GM12874 (cell line): ENCODE data around the gene USP10.

Experiments
- CTCF ChIP-seq: IDR thresholded peaks from 2 replicates; pipeline ENCODE4 v1.5.1; 2011; ENCODE audit warnings: low read depth, mild to moderate bottlenecking, control low read depth, low read length, moderate library complexity; ENCODE audit not compliant: insufficient read depth

The USP10 gene

DNA sequence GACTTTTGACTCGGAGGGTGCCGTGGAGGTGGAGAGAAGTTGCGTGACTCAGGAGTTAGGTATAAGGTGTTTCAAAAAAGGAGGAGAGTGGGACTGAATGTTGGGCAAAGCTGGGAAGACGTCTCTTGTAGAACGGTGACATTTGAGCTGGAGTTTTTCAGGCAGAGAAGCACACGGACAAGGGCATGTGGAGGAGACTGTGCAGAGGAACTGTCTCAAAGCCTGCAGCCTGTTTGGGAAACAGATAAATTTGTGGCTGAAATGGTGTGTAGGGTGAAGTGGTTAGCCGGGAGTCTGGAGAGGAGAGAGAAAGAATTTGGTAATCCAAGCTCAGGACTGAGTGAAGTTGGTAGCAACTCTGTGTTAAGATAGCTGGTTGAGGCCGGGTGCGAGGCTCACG lies 9.8 kb downstream of the USP10 start:
- TF ChIP-seq CTCF: no peak

GRCh38 chr16:84710686-84711085 lies 10.9 kb downstream of the USP10 start:
- no peak for TF ChIP-seq CTCF

- TF ChIP-seq CTCF: no peak
These were observed 12.4 kb downstream of the USP10 start for GRCh38 chr16:84712138-84712671.

GRCh38 chr16:84712801-84713775 lies 13.3 kb downstream of the USP10 start:
- TF ChIP-seq CTCF: no peak

DNA sequence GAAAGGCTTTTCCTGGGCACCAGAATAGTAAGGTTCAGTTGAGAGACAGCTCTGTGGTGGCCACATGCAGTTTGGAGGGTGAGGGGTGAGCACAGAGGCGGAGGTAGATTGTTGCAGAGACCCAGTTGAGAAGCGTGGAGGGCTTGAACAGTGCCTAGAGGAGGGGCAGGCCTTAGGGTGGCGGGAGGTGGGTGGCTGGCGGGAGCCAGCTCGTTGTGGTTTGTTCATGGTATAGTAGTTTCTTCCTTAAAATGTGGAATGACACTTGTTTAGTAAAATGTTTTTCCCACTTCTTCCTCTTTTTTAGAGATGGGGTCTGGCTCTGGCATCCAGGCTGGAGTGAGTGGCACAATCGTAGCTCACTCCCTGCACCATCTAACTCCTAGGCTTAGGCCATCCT lies 14.2 kb downstream of the USP10 start:
- no peak for TF ChIP-seq CTCF

DNA sequence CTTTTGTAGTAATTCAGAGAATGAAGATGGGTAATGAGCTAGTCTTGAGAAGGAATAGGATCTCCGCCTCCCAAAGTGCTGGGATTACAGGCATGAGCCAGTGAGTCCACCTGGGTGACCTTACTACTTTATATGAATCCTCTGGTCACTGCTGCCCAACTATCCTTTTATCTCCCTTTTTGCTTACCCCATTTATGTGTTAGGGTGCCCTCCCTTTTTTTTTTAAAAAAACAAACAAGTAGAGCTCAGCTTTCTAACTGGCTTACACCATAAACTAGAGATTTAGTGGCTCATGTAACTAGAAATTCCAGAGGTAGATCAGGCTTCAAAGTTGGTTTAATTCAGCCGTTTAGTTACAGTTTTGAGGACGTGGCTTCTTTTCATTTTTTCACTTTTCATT lies 15.6 kb downstream of the USP10 start:
- no peak for TF ChIP-seq CTCF

- no peak for TF ChIP-seq CTCF
These were observed 16.1 kb downstream of the USP10 start for GRCh38 chr16:84715854-84716253.
